MCF 10A (cell line): ENCODE data around the gene CYYR1. TPM values are rescaled to one million over a fixed set of nuclear protein-coding genes. Genes with fewer than 3 reads are reported as not detected.

ENCODE experiments used
- BruUV-seq: library from RNA; stranded (reverse); fragments of 400-500 nt; replicated peaks from 2 replicates; lab custom pipeline; 2021; lab: Mats Ljungman, UMichigan
- CTCF ChIA-PET: fragments of 300-600 bp; sonication (Branson Sonifier 250); formaldehyde crosslinking; extraction: SDS; loops from one replicate; lab custom pipeline; 2021; ENCODE audit warnings: antibody characterized with exemption, inconsistent platforms; lab: Yijun Ruan, JAX
- POLR2A ChIA-PET: fragments of 300-600, 350-650 bp; sonication (Branson Sonifier 250); formaldehyde crosslinking; extraction: SDS; loops from one replicate; lab custom pipeline; 2020; ENCODE audit warnings: antibody characterized with exemption, inconsistent platforms; lab: Yijun Ruan, JAX
- DNase-seq: peaks from one replicate; pipeline ENCODE4 v3.0.0-alpha.2; 2018; ENCODE audit not compliant: unreplicated experiment
- H3K27ac Mint-ChIP-seq: one replicate; pipeline ENCODE4 v1.8.0; 2022; ENCODE audit warnings: mild to moderate bottlenecking, low read depth, mixed read lengths; ENCODE audit not compliant: unreplicated experiment
- H3K27me3 Mint-ChIP-seq: one replicate; pipeline ENCODE4 v1.8.0; 2022; ENCODE audit warnings: mixed read lengths; ENCODE audit not compliant: insufficient read depth, unreplicated experiment
- H3K36me3 Mint-ChIP-seq: one replicate; pipeline ENCODE4 v1.8.0; 2022; ENCODE audit warnings: mild to moderate bottlenecking, moderate library complexity, mixed read lengths; ENCODE audit not compliant: insufficient read depth, unreplicated experiment
- H3K4me1 Mint-ChIP-seq: one replicate; pipeline ENCODE4 v1.8.0; 2022; ENCODE audit warnings: mixed read lengths; ENCODE audit not compliant: insufficient read depth, unreplicated experiment
- H3K4me3 Mint-ChIP-seq: one replicate; pipeline ENCODE4 v1.8.0; 2022; ENCODE audit warnings: mild to moderate bottlenecking, moderate library complexity, mixed read lengths; ENCODE audit not compliant: unreplicated experiment
- H3K9me3 Mint-ChIP-seq: one replicate; pipeline ENCODE4 v1.8.0; 2022; ENCODE audit warnings: mixed read lengths; ENCODE audit not compliant: unreplicated experiment
- intact Hi-C: fragments of 100-400 bp; cut with micrococcal nuclease; formaldehyde crosslinking; loops from 2 replicates; pipeline ENCODE4 v1.14.1; 2022
- total RNA-seq: library from RNA; stranded (reverse); gene quantifications from 2 replicates; pipeline ENCODE4 v1.2.3, GENCODE V29; 2022
- TF ChIP-seq, protein P1 (sequence below): fragments of 200-600 bp; IDR thresholded peaks from one replicate; pipeline ENCODE4 v1.8.0; 2022; ENCODE audit warnings: antibody characterized with exemption, mild to moderate bottlenecking; ENCODE audit not compliant: unreplicated experiment

CYYR1 gene
- total RNA-seq, 1 experiment from 2014 or later: not detected

DNA sequence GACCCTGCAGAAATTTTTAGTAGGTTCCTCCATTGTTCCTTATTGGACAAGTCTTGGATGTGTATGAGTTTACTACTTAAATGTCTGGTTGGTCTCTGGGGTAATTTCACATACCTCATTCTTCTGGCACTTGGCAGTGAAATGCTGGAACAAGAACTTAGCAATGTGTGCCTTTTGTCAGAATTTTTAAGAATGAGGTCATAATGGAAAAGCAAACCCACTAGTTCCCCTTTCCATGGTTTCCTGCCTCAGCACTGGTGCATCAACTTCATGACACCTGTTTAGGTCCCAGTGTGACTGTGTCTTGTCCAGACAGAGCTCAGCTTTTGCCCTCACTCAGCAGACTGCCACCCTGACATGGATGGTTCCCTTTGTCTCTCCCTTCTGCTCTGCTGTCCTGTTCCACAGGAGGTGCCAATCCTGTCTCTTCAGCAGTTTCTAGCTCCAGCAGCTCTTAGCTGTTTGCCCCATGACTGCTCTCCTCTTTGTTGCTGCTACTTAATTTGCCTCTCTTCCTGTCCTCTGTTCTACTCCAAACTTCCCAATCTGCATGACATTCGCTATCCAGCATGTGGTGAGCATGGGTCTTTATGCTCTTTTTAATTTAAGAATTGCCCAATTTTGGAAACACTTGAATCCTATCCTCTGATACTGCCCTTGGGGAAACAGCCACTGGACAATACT, 135.6 kb downstream of the CYYR1 start:
- DNase-seq: no peak
- Mint-ChIP-seq H3K9me3 (no peaks in the 10 kb centered on the region), H3K27ac (no peak overlapping the region), H3K4me1 (no peaks in the 10 kb centered on the region), H3K27me3 (no peaks in the 10 kb centered on the region), H3K36me3 (no peaks in the 10 kb centered on the region), H3K4me3 (no peak overlapping the region)
- no TSS peak for BruUV-seq
- CTCF ChIA-PET: no interaction called here
- TF ChIP-seq, protein P1, sequence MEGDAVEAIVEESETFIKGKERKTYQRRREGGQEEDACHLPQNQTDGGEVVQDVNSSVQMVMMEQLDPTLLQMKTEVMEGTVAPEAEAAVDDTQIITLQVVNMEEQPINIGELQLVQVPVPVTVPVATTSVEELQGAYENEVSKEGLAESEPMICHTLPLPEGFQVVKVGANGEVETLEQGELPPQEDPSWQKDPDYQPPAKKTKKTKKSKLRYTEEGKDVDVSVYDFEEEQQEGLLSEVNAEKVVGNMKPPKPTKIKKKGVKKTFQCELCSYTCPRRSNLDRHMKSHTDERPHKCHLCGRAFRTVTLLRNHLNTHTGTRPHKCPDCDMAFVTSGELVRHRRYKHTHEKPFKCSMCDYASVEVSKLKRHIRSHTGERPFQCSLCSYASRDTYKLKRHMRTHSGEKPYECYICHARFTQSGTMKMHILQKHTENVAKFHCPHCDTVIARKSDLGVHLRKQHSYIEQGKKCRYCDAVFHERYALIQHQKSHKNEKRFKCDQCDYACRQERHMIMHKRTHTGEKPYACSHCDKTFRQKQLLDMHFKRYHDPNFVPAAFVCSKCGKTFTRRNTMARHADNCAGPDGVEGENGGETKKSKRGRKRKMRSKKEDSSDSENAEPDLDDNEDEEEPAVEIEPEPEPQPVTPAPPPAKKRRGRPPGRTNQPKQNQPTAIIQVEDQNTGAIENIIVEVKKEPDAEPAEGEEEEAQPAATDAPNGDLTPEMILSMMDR: no peak
- intact Hi-C loops: no loop called here
- POLR2A ChIA-PET: interaction anchor here (1.0 kb wide), 1 partner anchor 18 kb away, joined by 3 read pairs; no protein-coding TSS in a partner anchor

DNA sequence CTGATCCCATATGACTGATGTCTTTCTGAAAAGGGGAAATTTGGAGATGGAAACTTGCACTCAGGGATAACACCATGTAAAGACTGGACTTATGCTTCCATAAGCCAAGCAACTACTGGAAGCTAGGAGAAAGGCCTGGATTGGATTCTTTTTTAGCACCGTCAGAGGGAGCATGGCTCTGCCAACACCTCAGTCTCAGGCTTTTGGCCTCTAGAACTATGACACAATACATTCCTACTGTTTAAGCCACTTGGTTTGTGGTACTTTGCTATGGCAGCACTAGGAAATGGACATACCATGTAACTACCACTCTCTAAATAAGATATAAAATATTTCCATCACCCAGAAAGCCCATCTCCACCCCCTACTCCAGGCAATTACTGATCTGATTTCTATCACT, 139.7 kb downstream of the CYYR1 start:
- POLR2A ChIA-PET: no interaction called here
- TF ChIP-seq, protein P1: no peak
- no peak for DNase-seq
- H3K27me3 Mint-ChIP-seq: no peaks in the 10 kb centered on the region
- H3K9me3 Mint-ChIP-seq: peaks cover under 1% of the 10 kb centered on the region
- BruUV-seq: no TSS peak
- CTCF ChIA-PET: no interaction called here
- peaks cover under 1% of the 10 kb centered on the region for H3K36me3 Mint-ChIP-seq
- H3K4me3 Mint-ChIP-seq: no peak overlapping the region
- intact Hi-C loops: no loop called here
- no peaks in the 10 kb centered on the region for H3K4me1 Mint-ChIP-seq
- H3K27ac Mint-ChIP-seq: no peak overlapping the region

DNA sequence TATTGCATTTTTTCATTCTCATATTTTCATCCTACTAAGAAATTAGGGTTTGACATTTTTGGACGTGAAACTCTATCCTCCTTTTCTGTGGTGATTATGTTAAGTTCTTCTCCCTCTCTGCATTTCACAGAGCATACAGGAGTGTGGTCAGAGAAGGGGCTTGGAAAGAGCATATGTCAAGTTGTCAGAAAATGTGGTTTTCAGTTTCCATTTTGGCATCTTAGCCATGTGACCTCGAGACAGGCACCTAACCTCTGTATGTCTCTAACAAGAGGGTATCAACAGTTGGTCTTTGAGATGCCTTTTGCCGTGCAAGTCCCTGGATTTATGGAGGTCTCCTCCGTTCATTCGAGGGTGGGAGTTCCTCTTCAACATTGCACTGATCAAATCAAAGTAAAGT, 140.7 kb downstream of the CYYR1 start:
- POLR2A ChIA-PET: no interaction called here
- no TSS peak for BruUV-seq
- Mint-ChIP-seq H3K4me1 (no peaks in the 10 kb centered on the region), H3K36me3 (peaks cover 5% of the 10 kb centered on the region), H3K4me3 (no peak overlapping the region), H3K9me3 (peaks cover 5% of the 10 kb centered on the region), H3K27me3 (no peaks in the 10 kb centered on the region), H3K27ac (no peak overlapping the region)
- DNase-seq: no peak
- TF ChIP-seq, protein P1: no peak
- CTCF ChIA-PET: no interaction called here
- intact Hi-C loops: no loop called here

DNA sequence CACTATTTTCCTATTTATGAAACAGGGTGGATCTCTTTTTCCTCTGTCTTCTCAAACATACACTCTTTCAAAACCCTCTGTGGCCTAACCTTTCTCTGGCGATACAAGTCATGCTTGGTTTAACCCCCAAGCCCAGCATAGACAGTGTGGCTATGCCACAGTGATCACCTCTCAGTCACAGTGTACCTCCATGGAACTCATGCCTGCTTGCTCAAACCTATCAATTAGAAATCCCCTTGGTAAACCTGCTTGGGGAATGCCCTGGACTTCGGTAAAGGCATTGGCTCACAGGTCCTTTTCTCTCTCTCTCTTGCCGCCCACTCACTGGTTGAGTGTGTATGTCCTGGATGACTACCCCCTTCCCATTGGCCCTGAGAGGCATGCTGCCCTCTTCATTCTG, 147.5 kb downstream of the CYYR1 start:
- H3K27me3 Mint-ChIP-seq: no peaks in the 10 kb centered on the region
- H3K36me3 Mint-ChIP-seq: peaks cover 5% of the 10 kb centered on the region
- CTCF ChIA-PET: no interaction called here
- H3K27ac Mint-ChIP-seq: no peak overlapping the region
- intact Hi-C loops: no loop called here
- TF ChIP-seq, protein P1: no peak
- no peak for DNase-seq
- H3K4me3 Mint-ChIP-seq: no peak overlapping the region
- no peaks in the 10 kb centered on the region for H3K4me1 Mint-ChIP-seq
- no TSS peak for BruUV-seq
- POLR2A ChIA-PET: interaction anchor here (1.3 kb wide), 1 partner anchor 19 kb away, joined by 3 read pairs; no protein-coding TSS in a partner anchor
- peaks cover 5% of the 10 kb centered on the region for H3K9me3 Mint-ChIP-seq
